Colon (tissue), 2 donors: ENCODE data around the gene BASP1.
"Not testable (repeated sequence)": the region's sequence is repeated elsewhere in the genome, so short reads cannot be mapped to it uniquely, and the experiment has no call there.

Experiments used
- FAIRE-seq: peaks from 2 replicates; lab custom pipeline; 2012; peaks lifted over from hg19 to GRCh38; lab: Jason Lieb, UNC
- donor health status: control.
- donor health status: control.

Gene BASP1

GRCh38 chr5:17256171-17256570 lies 38.7 kb downstream of the BASP1 start:
- no peak for FAIRE-seq

- FAIRE-seq, result no peak
Measured at GRCh38 chr5:17256839-17257238, 39.4 kb downstream of the BASP1 start.

GRCh38 chr5:17257705-17258273 lies 40.4 kb downstream of the BASP1 start:
- FAIRE-seq, result no peak

GRCh38 chr5:17258431-17258830 lies 41.0 kb downstream of the BASP1 start:
- no peak for FAIRE-seq

GRCh38 chr5:17259012-17259411 lies 41.6 kb downstream of the BASP1 start:
- FAIRE-seq, result not testable (repeated sequence)

- no peak for FAIRE-seq
Measured at GRCh38 chr5:17259630-17260257, 42.3 kb downstream of the BASP1 start.

- FAIRE-seq, result no peak
Measured at GRCh38 chr5:17260549-17260948, 43.1 kb downstream of the BASP1 start.

GRCh38 chr5:17261075-17261474 lies 43.6 kb downstream of the BASP1 start:
- FAIRE-seq, result no peak

GRCh38 chr5:17265041-17265440 lies 47.6 kb downstream of the BASP1 start:
- no peak for FAIRE-seq

- FAIRE-seq, result no peak
Measured at GRCh38 chr5:17267106-17267505, 49.7 kb downstream of the BASP1 start.

- FAIRE-seq, result no peak
Measured at GRCh38 chr5:17269201-17269600, 51.8 kb downstream of the BASP1 start.

- FAIRE-seq, result no peak
Measured at GRCh38 chr5:17272111-17272510, 54.7 kb downstream of the BASP1 start.

GRCh38 chr5:17275289-17276158 lies 58.1 kb downstream of the BASP1 start:
- FAIRE-seq, result no peak

- FAIRE-seq, result no peak
Measured at GRCh38 chr5:17276445-17276844, 59.0 kb downstream of the BASP1 start.

- no peak for FAIRE-seq
Measured at GRCh38 chr5:17277907-17278306, 60.5 kb downstream of the BASP1 start.

GRCh38 chr5:17278931-17279330 lies 61.5 kb downstream of the BASP1 start:
- no peak for FAIRE-seq

- FAIRE-seq, result no peak
Measured at GRCh38 chr5:17279487-17279886, 62.1 kb downstream of the BASP1 start.

- FAIRE-seq, result no peak
Measured at GRCh38 chr5:17282283-17283120, 65.1 kb downstream of the BASP1 start.

- no peak for FAIRE-seq
Measured at GRCh38 chr5:17283121-17283415, 65.6 kb downstream of the BASP1 start.

GRCh38 chr5:17287501-17288155 lies 70.2 kb downstream of the BASP1 start:
- no peak for FAIRE-seq

- FAIRE-seq, result no peak
Measured at GRCh38 chr5:17288570-17288969, 71.1 kb downstream of the BASP1 start.
